Measurements from ENCODE around the gene BAAT. TPM values are rescaled to one million over a fixed set of nuclear protein-coding genes. Genes with fewer than 3 reads are reported as not detected.

BAAT gene
- total RNA-seq, 2 donors from 2014 or later: 0.30 TPM; not detected in 1

DNA sequence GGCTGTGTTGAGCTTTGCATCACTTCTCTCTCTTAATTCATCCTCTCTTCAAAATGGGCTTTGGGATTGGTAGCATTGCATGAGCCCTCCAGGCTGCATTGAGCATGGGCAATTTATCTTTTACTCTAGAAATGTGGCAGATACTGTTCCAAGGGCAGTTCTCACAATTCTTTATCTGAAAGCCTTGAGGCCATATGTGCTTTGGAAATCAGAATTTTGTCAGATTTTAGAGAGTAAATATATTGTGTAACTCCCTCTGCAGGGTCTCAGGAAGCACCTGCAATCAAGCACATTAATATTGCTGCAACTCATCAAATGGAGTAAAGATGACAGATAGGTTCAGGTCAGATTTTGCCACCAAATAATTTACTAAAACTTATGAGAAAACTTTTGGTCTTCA, 33.2 kb upstream of the BAAT start:
- TF ChIP-seq, protein P1, sequence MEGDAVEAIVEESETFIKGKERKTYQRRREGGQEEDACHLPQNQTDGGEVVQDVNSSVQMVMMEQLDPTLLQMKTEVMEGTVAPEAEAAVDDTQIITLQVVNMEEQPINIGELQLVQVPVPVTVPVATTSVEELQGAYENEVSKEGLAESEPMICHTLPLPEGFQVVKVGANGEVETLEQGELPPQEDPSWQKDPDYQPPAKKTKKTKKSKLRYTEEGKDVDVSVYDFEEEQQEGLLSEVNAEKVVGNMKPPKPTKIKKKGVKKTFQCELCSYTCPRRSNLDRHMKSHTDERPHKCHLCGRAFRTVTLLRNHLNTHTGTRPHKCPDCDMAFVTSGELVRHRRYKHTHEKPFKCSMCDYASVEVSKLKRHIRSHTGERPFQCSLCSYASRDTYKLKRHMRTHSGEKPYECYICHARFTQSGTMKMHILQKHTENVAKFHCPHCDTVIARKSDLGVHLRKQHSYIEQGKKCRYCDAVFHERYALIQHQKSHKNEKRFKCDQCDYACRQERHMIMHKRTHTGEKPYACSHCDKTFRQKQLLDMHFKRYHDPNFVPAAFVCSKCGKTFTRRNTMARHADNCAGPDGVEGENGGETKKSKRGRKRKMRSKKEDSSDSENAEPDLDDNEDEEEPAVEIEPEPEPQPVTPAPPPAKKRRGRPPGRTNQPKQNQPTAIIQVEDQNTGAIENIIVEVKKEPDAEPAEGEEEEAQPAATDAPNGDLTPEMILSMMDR (IDR thresholded peaks at IDR 0.05): no peak
- no peak overlapping the region for H3K4me3 ChIP-seq
- H3K27me3 ChIP-seq: no peaks in the 10 kb centered on the region
- H3K9me3 ChIP-seq: no peaks in the 10 kb centered on the region
- H3K36me3 ChIP-seq: no peaks in the 10 kb centered on the region
- DNase-seq: no peak
- H3K9ac ChIP-seq (ENCODE audit: low read depth in 2 of 2, low read length in 2 of 2): no peak overlapping the region
- intact Hi-C loops (cut with DNase I): no loop called here
- H3K4me1 ChIP-seq: no peaks in the 10 kb centered on the region
- no peak overlapping the region for H3K27ac ChIP-seq

DNA sequence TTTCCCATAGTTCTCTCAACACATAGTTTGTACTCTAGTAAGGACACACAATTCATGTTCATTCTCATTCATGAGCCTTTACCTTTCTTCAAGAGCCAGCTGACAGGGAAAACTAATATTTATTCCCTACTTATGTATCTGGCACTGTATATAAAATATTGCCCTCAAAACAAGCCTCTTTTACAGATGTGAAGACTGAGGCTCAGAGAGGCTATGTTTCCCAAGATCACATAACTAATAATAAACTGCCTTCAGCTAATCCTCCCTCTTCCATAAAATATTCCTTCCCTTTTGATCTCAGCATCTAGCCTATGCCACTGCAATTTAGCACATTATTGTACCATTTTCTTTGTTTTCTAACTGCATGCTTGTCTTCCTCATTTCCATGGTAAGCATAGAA, 32.6 kb upstream of the BAAT start:
- intact Hi-C loops (cut with DNase I): no loop called here
- no peak overlapping the region for H3K27ac ChIP-seq

DNA sequence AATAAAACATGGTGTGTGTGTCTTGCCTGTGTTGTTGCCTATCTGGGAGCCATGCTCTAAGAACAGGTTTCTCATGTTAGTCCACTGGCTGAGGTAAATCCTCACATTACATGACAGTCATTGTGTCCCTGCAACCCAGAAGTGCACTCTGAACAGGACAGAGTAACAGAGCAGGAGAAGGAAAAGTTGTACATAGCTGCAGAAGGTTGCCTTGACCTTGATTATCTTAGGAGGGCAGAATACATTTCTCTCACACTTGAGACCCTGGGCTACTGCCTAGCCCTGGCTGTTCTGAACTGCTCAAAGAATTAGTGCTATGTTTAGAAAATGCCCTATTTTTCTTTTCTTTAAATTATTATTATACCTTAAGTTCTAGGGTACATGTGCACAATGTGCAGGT, 30.8 kb upstream of the BAAT start:
- H3K27ac ChIP-seq: no peak overlapping the region
- peaks cover 6% of the 10 kb centered on the region for H3K9me3 ChIP-seq
- no peaks in the 10 kb centered on the region for H3K27me3 ChIP-seq
- H3K4me1 ChIP-seq: no peaks in the 10 kb centered on the region
- TF ChIP-seq, protein P1 (IDR thresholded peaks at IDR 0.05): no peak
- H3K9ac ChIP-seq (ENCODE audit: low read depth in 2 of 2, low read length in 2 of 2): no peak overlapping the region
- no peak overlapping the region for H3K4me3 ChIP-seq
- H3K36me3 ChIP-seq: no peaks in the 10 kb centered on the region
- intact Hi-C loops (cut with DNase I): no loop called here
- DNase-seq: no peak

More for the DNA sequence above, 32.6 kb upstream of the BAAT start:
- DNase-seq: no peak
- no peak overlapping the region for H3K4me3 ChIP-seq
- H3K9ac ChIP-seq (ENCODE audit: low read depth in 2 of 2, low read length in 2 of 2): no peak overlapping the region
- H3K4me1 ChIP-seq: no peaks in the 10 kb centered on the region
- TF ChIP-seq, protein P1 (IDR thresholded peaks at IDR 0.05): no peak
- H3K36me3 ChIP-seq: no peaks in the 10 kb centered on the region
- H3K9me3 ChIP-seq: peaks cover 4% of the 10 kb centered on the region
- no peaks in the 10 kb centered on the region for H3K27me3 ChIP-seq

DNA sequence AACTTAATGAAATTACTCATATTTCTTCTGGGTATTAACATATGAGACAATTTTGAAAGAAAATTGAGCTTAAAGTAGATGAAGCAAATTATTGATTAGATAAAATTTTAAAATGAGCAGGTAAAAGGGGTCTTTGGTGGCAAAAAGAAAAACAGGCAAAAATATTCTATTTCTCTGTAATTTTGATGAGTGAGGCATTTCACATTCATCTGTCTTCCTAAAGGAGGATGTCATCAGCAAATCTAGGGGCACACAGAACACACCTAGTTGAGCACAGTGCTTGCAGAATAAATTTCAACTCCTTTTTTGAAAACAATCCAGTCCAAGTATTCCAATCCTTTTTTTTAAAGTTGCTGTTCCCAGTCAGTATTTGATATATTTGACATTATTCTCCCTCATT, 30.0 kb upstream of the BAAT start:
- TF ChIP-seq, protein P1 (IDR thresholded peaks at IDR 0.05): no peak
- Histone ChIP-seq H3K27me3 (no peaks in the 10 kb centered on the region), H3K4me1 (no peaks in the 10 kb centered on the region), H3K27ac (no peak overlapping the region), H3K9me3 (peaks cover 6% of the 10 kb centered on the region), H3K36me3 (no peaks in the 10 kb centered on the region), H3K4me3 (no peak overlapping the region), H3K9ac (ENCODE audit: low read depth in 2 of 2, low read length in 2 of 2) (no peak overlapping the region)
- intact Hi-C loops (cut with DNase I): no loop called here
- DNase-seq: no peak

DNA sequence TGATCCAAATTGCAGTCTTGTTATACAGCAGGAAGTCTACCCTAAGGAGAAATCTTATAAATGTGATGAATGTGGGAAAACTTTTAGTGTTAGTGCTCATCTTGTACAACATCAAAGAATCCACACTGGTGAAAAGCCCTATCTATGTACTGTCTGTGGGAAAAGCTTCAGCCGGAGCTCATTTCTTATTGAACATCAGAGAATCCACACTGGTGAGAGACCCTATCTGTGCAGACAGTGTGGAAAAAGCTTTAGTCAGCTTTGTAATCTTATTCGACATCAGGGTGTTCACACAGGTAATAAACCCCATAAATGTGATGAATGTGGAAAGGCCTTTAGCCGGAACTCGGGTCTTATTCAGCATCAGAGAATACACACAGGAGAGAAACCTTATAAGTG, 24.3 kb upstream of the BAAT start:
- Histone ChIP-seq H3K9me3 (peaks cover 23% of the 10 kb centered on the region), H3K9ac (ENCODE audit: low read depth in 2 of 2, low read length in 2 of 2) (no peak overlapping the region), H3K27ac (no peak overlapping the region), H3K27me3 (no peaks in the 10 kb centered on the region), H3K4me1 (no peaks in the 10 kb centered on the region), H3K36me3 (peaks cover 38% of the 10 kb centered on the region), H3K4me3 (no peak overlapping the region)
- intact Hi-C loops (cut with DNase I): no loop called here
- TF ChIP-seq, protein P1 (IDR thresholded peaks at IDR 0.05): no peak
- no peak for DNase-seq

Measured in colonic mucosa (tissue), 4 donors.